ENCODE measurements around the gene TIAL1. TPM values are rescaled to one million over a fixed set of nuclear protein-coding genes. Genes with fewer than 3 reads are reported as not detected.

TIAL1 gene
- total RNA-seq, 4 donors from 2014 or later: 43.1 to 61.7 (median 51.1) TPM

DNA sequence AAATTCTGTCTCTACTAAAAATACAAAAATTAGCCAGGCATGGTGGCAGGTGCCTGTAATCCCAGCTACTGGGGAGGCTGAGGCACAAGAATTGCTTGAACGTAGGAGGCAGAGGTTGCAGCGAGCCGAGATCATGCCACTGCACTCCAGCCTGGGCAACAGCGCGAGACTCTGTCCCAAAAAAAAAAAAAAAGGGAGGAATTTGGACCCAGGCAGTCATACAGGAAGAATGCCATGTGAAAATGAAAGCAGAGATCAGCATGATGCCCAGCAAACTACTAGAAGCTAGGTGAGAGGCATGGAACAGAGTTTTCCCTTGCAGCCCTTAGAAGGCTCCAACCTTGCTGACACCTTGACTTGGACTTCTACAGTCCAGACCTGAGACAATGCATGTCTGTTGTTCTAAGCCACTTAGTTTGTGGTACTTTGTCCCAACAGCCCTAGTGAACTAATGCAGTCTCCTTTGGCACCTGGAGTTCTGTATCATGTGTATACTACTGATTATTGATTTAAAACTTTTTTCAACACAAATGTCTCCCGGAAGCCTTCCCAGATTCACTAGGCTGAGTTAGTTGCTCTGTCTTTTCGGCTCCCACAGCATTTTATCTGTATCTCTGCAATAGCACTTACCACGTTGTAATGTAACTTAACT lies 44.2 kb upstream of the TIAL1 start:
- intact Hi-C loops (cut with DNase I; ENCODE audit: low total_unique reads): no loop called here
- 85% methylated on average over 8 of the region's 8 CpGs for WGBS, 2 donors
- no peak overlapping the region for H3K4me3 ChIP-seq (ENCODE audit: low read depth, poor library complexity, severe bottlenecking)
- no peak for DNase-seq (ENCODE audit: low spot score in 2 of 2)
- TF ChIP-seq, protein P1, sequence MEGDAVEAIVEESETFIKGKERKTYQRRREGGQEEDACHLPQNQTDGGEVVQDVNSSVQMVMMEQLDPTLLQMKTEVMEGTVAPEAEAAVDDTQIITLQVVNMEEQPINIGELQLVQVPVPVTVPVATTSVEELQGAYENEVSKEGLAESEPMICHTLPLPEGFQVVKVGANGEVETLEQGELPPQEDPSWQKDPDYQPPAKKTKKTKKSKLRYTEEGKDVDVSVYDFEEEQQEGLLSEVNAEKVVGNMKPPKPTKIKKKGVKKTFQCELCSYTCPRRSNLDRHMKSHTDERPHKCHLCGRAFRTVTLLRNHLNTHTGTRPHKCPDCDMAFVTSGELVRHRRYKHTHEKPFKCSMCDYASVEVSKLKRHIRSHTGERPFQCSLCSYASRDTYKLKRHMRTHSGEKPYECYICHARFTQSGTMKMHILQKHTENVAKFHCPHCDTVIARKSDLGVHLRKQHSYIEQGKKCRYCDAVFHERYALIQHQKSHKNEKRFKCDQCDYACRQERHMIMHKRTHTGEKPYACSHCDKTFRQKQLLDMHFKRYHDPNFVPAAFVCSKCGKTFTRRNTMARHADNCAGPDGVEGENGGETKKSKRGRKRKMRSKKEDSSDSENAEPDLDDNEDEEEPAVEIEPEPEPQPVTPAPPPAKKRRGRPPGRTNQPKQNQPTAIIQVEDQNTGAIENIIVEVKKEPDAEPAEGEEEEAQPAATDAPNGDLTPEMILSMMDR (IDR thresholded peaks at IDR 0.05): no peak
- TF ChIP-seq POLR2A (IDR thresholded peaks at IDR 0.05): no peak

DNA sequence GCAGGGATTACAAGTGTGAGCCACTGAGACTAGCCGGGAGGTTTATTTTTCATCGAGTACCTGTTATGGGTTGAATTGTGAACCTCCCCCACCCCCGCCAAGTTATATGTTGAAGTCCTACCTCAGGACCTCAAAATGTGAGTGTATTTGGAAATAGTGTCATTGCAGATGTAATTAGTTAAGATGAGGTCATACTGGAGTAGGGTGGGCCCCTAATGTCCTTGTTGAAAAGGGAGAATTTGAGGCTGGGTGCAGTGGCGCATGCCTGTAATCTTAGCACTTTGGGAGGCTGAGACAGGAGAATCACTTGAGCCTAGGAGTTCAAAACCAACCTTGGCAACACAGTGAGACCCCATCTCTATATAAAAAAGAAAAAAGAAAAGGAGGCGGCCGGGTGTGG lies 43.6 kb upstream of the TIAL1 start:
- TF ChIP-seq, protein P1 (IDR thresholded peaks at IDR 0.05): no peak
- TF ChIP-seq POLR2A (IDR thresholded peaks at IDR 0.05): no peak
- intact Hi-C loops (cut with DNase I; ENCODE audit: low total_unique reads): no loop called here
- H3K4me3 ChIP-seq (ENCODE audit: low read depth, poor library complexity, severe bottlenecking): no peak overlapping the region

DNA sequence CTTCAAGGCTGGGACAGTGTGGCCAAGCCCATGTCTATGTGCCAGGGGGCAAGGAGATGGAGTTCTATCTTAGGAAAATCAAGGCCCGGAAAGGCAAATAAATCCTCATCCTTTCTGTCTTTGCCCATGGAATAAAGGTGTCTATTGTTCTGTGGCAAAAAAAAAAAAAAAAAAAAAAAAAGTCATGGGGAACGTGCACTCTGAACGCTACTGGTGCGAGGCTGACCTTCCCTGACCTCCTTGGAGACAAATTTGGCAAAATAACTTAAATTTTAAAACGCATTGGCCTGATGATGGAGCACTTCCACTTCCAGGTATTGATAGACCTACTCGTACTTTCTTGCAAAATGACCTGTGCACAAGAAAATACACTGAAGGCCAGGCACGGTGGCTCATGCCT lies 42.2 kb upstream of the TIAL1 start:
- no peak overlapping the region for H3K4me3 ChIP-seq (ENCODE audit: low read depth, poor library complexity, severe bottlenecking)
- DNase-seq (ENCODE audit: low spot score in 2 of 2): no peak
- 81 to 84% methylated on average over 7 of the region's 7 CpGs for WGBS, 2 donors
- TF ChIP-seq, protein P1 (IDR thresholded peaks at IDR 0.05): no peak
- no peak for TF ChIP-seq POLR2A (IDR thresholded peaks at IDR 0.05)
- intact Hi-C loops (cut with DNase I; ENCODE audit: low total_unique reads): no loop called here

More for the DNA sequence above, 43.6 kb upstream of the TIAL1 start:
- 91 to 96% methylated on average over 6 of the region's 6 CpGs for WGBS, 2 donors
- DNase-seq (ENCODE audit: low spot score in 2 of 2): no peak

DNA sequence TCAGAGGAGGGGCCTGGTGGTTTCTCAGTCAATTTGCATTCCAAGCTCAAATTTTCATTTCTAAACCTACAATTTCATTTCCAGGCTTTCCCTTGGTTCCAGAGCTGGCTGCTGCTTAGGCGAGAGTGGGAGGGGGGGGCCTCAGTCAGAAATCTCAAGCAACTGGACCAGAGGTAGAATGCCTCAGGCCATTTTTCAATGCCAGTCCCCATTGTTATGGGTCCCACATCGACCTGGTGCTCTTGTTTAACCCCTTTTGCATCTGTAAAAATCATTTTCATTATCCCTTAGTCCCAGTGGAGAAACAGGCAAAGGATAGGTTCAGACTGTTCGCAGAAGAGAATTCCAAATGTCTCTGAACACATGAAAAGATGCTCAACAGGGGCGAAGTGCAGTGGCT lies 40.9 kb upstream of the TIAL1 start:
- WGBS, 2 donors: 77 to 78% methylated on average over 4 of the region's 4 CpGs
- DNase-seq (ENCODE audit: low spot score in 2 of 2): no peak
- H3K4me3 ChIP-seq (ENCODE audit: low read depth, poor library complexity, severe bottlenecking): no peak overlapping the region
- intact Hi-C loops (cut with DNase I; ENCODE audit: low total_unique reads): no loop called here
- TF ChIP-seq, protein P1 (IDR thresholded peaks at IDR 0.05): no peak
- TF ChIP-seq POLR2A (IDR thresholded peaks at IDR 0.05): no peak

DNA sequence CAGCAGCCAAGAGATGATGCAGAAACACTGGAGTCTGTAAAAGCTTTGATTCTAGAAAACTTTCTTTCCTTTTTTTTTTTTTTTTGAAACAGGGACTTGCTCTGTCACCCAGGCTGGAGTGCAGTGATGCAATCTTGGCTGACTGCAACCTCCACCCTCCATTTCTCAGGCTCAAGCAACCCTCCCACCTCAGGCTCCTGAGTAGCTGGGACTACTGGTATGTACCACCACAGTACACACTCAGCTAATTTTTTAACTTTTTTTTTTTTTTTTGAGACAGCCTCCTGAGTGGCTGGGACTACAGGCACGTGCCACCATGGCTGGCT lies 37.4 kb upstream of the TIAL1 start:
- 38 to 50% methylated on average over 1 of the region's 1 CpG for WGBS, 2 donors
- intact Hi-C loops (cut with DNase I; ENCODE audit: low total_unique reads): no loop called here
- no peak for TF ChIP-seq POLR2A (IDR thresholded peaks at IDR 0.05)
- TF ChIP-seq, protein P1 (IDR thresholded peaks at IDR 0.05): no peak
- no peak overlapping the region for H3K4me3 ChIP-seq (ENCODE audit: low read depth, poor library complexity, severe bottlenecking)
- DNase-seq (ENCODE audit: low spot score in 2 of 2): no peak
